SKM-1 treated with dmso at 0.1 percent for 144 hours (cell line): ENCODE results near the gene SMIM33.
"Not testable (repeated sequence)": the region's sequence is repeated elsewhere in the genome, so short reads cannot be mapped to it uniquely, and the experiment has no call there.

Experiments used
- DNase-seq: peaks from one replicate; lab custom pipeline; 2025; ENCODE audit not compliant: unreplicated experiment; lab: John Stamatoyannopoulos, UW

SMIM33 gene

GRCh38 chr5:139481580-139482049 lies 10.8 kb downstream of the SMIM33 start:
- DNase-seq: no peak

GRCh38 chr5:139482050-139482889 lies 11.5 kb downstream of the SMIM33 start, which contains the start of gene STING1:
Gene STING1 (minus strand): TSS chr5:139482758. CDS start chr5:139481704, 1,054 bp downstream.
- DNase-seq: peak; percentile 93

- DNase-seq: not testable (repeated sequence)
Measured at GRCh38 chr5:139482890-139483208, 12.0 kb downstream of the SMIM33 start.

GRCh38 chr5:139486201-139486600 lies 15.4 kb downstream of the SMIM33 start:
- DNase-seq: no peak

GRCh38 chr5:139488260-139488659 lies 17.5 kb downstream of the SMIM33 start:
- DNase-seq: peak; percentile 67

GRCh38 chr5:139492700-139493192 lies 21.9 kb downstream of the SMIM33 start:
- no peak for DNase-seq

GRCh38 chr5:139494256-139494655 lies 23.5 kb downstream of the SMIM33 start:
- no peak for DNase-seq

GRCh38 chr5:139494832-139495231 lies 24.0 kb downstream of the SMIM33 start:
- DNase-seq: no peak

GRCh38 chr5:139495638-139496435 lies 25.0 kb downstream of the SMIM33 start:
- peak; percentile 35 for DNase-seq

GRCh38 chr5:139501381-139501780 lies 30.6 kb downstream of the SMIM33 start:
- peak; percentile 47 for DNase-seq

- not testable (repeated sequence) for DNase-seq
Measured at GRCh38 chr5:139503036-139503817, 32.4 kb downstream of the SMIM33 start.

- not testable (repeated sequence) for DNase-seq
Measured at GRCh38 chr5:139503879-139504278, 33.1 kb downstream of the SMIM33 start.

- DNase-seq: not testable (repeated sequence)
Measured at GRCh38 chr5:139504722-139505121, 33.9 kb downstream of the SMIM33 start.

- no peak for DNase-seq
Measured at GRCh38 chr5:139512786-139513390, 42.1 kb downstream of the SMIM33 start.

GRCh38 chr5:139513434-139513833 lies 42.6 kb downstream of the SMIM33 start:
- peak; percentile 43 for DNase-seq

- no peak for DNase-seq
Measured at GRCh38 chr5:139513852-139514485, 43.2 kb downstream of the SMIM33 start.

- no peak for DNase-seq
Measured at GRCh38 chr5:139514486-139514856, 43.7 kb downstream of the SMIM33 start.

- DNase-seq: peak; percentile 72
Measured at GRCh38 chr5:139517683-139518564, 47.1 kb downstream of the SMIM33 start.
